Suprapubic skin (tissue), 4 donors: ENCODE measurements around the gene HOXB9.

Experiments
- POLR2A ChIP-seq, 2 donors: fragments of 450-650 bp; IDR thresholded peaks; one replicate each; pipeline ENCODE4 v1.6.1; 2017; ENCODE audit warnings: antibody characterized with exemption in 2 of 2, mild to moderate bottlenecking in 2 of 2, moderate library complexity in 2 of 2
- POLR2AphosphoS5 ChIP-seq, 3 donors: sonication (generic); formaldehyde crosslinking; IDR thresholded peaks; one replicate each; pipeline ENCODE4 v1.6.1; 2017; ENCODE audit warnings: antibody characterized with exemption in 3 of 3
- TF ChIP-seq, protein P1 (sequence below), 2 donors: fragments of 200-600 bp in 1 of 2; fragments of 450-650 bp in 1 of 2; sonication (generic) in 1 of 2; IDR thresholded peaks; one replicate each; pipeline ENCODE4 v1.5.1; 2016 to 2019; ENCODE audit warnings: antibody characterized with exemption in 2 of 2, mild to moderate bottlenecking in 1 of 2, moderate library complexity in 1 of 2

DNA sequence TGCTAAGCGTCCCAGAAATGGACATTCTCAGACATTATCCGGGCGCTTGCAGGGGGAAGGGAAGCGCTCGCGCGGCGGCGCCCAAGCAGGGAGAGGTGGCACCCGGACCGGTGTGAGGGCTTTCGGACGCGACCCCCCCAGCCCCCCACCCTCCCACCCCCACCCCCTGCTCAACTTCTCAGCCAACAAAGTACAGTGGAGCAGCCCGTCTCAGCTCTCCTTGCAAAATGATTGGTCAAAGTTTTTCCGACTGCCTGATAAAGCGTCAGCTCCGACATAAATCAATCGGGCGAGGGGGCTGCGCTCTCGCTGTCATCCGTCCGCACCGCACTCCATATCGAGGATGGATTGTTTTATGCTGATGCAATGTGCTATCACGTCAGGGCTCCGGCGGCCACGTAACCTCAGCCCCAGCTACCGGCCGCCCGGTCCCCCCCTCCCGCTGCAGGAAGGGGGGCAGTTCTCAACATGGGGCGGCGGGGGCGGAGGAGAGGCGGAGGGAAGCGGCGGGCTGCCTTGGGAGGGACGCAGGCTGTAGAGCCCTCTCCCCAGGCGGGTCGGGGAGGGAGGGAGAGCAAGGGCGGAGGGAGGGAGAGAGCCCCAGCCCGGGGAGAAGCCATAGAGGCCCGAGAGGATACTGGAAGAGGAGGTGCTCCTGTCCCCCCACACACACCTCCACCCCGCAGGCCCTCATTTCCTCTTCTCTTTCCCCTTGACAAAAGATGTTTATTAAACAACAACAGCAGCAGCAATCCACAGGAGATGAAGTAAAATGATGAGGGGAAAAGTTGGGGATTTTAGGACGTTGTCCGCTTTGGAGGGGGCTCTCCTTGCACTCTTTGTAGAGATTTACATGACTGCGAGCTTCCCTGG is at the start of gene HOXB9:
- no peak for TF ChIP-seq POLR2A (IDR thresholded peaks at IDR 0.05)
- TF ChIP-seq POLR2AphosphoS5 (IDR thresholded peaks at IDR 0.05): no peak
- TF ChIP-seq, protein P1, sequence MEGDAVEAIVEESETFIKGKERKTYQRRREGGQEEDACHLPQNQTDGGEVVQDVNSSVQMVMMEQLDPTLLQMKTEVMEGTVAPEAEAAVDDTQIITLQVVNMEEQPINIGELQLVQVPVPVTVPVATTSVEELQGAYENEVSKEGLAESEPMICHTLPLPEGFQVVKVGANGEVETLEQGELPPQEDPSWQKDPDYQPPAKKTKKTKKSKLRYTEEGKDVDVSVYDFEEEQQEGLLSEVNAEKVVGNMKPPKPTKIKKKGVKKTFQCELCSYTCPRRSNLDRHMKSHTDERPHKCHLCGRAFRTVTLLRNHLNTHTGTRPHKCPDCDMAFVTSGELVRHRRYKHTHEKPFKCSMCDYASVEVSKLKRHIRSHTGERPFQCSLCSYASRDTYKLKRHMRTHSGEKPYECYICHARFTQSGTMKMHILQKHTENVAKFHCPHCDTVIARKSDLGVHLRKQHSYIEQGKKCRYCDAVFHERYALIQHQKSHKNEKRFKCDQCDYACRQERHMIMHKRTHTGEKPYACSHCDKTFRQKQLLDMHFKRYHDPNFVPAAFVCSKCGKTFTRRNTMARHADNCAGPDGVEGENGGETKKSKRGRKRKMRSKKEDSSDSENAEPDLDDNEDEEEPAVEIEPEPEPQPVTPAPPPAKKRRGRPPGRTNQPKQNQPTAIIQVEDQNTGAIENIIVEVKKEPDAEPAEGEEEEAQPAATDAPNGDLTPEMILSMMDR (IDR thresholded peaks at IDR 0.05): no peak
